NCI-H82 (cell line): ENCODE results near the gene BRINP3.

Source experiments
- DNase-seq: peaks from one replicate; lab custom pipeline; 2025; lab: John Stamatoyannopoulos, UW

The BRINP3 gene

DNA sequence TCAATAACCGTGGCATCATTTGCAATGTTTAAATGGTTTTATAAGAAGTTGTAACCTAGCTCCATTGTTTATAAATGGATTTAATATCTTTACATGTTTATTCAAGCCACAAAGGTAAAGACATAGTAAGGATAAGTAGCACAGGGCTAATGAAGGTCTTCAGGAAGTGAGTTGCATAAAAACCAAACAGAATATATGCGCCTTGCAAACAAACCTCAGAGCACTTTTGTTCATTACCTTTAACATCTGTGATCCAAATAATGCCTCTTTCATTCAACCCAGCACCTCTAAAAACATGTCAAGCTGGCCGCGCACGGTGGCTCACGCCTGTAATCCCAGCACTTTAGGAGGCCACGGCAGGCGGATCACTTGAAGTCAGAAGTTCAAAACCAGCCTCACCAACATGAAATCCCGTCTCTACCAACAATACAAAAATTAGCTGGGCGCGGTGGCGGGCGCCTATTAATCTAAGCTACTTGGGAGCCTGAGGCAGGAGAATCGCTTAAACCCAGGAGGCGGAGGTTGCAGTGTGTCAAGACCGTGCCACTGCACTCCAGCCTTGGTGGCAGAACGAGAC lies 25.3 kb downstream of the BRINP3 start:
- no peak for DNase-seq

- no peak for DNase-seq
Measured at GRCh38 chr1:190444464-190444863, 33.2 kb downstream of the BRINP3 start.

DNA sequence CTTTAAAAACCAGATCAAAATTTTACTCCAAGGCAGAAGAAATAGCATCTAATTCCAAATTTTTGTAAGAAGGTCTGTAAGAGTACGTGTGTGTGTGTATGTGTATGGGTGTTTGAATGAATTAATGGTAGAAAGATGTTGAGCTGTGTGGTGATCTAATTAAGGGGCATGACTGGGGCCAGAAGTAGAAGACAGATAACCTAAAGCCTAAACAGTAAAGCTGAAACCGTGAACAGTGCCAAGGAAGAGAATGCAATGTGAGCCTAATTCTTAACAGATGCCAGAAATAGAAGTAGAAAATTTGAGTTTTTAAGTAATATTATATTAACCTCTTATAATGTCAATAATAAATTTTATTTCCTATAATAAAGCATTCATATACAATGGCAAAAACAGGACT lies 38.2 kb downstream of the BRINP3 start:
- DNase-seq = peak; percentile 29

DNA sequence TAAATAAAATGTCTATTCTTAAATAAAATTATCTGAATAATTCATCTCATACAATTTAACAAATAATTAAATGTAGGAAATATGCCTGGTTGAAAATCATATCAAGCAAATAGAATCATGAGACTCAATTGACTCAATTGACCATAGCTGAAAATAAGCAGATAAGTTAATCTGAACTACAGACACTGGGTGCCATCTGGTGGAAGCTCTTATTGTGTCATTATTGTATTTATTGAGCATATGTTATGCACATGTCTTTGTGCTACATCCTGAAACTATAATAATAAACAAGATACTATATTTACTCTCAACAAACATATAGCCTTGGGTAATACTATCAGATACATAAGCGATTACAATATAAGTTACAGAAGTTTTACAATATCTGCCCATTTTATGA lies 41.0 kb downstream of the BRINP3 start:
- peak; percentile 78 for DNase-seq

GRCh38 chr1:190429932-190430331 lies 47.7 kb downstream of the BRINP3 start:
- DNase-seq = no peak

DNA sequence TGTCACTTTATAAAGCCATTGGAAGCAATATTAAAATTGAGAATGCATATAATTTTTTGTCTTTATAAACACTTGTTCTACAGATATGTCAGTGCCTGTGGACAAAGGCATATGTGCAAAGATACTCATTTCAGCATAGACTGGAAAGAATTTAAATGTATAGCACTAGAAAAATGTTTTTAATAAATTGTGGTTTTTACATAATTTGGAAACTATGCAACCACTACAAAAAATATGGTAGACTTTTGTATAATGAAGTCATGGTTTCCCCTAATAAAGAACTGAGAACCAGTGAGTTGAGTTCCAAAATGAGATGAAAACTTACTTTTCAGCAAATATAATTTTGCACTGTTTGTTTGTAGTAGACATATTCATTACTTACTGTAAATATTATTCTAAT lies 48.5 kb downstream of the BRINP3 start:
- DNase-seq = no peak

GRCh38 chr1:190416239-190416638 lies 61.4 kb downstream of the BRINP3 start:
- DNase-seq = peak; percentile 56

GRCh38 chr1:190413142-190413541 lies 64.5 kb downstream of the BRINP3 start:
- no peak for DNase-seq

GRCh38 chr1:190403402-190403801 lies 74.3 kb downstream of the BRINP3 start:
- no peak for DNase-seq

DNA sequence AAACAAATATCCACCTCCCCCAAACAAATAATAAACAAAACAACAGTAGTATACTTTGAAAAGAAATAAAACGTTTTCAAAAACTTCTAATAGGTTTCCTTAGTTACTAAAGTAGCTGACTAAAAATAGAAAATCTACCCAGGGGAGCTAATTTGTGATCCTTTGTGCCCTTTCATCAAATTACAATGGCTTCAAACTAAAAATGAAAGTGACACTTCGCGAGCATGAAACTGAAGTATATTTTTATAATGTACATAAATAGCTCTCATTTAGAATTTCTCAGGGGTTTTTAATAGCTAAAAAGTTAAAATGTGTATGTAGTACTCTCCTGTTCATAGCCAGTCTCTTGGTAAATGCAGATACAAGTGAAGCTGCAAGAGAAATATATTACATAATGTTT lies 78.4 kb downstream of the BRINP3 start:
- DNase-seq = no peak

GRCh38 chr1:190391582-190391981 lies 86.1 kb downstream of the BRINP3 start:
- no peak for DNase-seq

DNA sequence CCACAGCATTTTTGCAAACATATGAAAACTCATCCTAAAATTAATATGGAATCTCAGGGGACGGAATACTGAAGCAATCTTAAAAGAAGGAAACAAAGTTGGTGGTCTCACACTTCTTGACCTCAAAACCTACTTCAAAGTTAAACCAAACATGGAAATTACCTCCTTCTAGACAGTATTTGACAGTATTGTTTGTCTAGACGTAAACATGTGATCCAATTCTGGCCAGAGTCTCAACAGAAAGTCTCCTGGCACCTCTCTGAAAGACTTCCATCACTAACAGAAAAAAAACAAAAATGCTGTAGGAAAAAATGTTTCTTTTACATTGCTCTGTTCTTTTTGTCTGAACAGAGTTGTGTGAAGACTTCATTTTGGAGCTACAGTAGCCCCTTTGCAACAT lies 99.7 kb downstream of the BRINP3 start:
- no peak for DNase-seq

DNA sequence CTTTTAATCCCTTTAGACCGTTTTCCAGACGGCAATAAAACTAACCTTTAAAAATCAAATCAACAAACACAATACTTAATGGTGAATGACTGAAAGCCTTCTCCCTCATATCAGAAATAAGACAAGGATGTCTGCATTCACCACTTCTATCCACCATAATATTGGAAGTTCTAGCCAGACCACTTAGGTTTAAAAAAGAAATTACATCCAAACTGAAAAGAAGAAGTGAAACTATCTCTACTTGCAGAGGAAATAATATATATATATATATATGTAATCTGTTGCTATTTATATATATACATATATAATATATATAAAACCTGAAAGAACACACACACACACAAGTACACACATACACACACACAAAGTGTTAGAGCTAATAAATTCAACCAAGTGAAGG lies 100.4 kb downstream of the BRINP3 start:
- DNase-seq = peak; percentile 47

- DNase-seq = no peak
Measured at GRCh38 chr1:190376044-190376443, 101.6 kb downstream of the BRINP3 start.

GRCh38 chr1:190373705-190374336 lies 103.8 kb downstream of the BRINP3 start:
- peak; percentile 61 for DNase-seq

DNA sequence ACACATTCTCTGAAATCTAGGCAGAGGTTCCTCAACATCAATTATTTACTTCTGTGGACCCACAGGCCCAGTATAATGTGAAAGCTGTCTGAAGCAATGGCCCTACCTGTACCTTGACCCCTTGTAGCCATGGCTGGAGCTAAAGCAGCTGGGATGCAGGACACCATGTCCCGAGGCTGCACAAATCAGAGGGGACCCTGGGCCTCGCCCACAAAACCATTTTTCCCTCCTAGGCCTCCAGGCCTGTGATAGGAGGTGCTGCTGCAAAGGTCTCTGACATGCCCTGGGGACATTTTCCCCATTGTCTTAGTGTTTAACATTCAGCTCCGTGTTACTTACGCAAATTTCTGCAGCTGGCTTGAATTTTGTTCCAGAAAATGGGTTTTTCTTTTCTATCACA lies 110.5 kb downstream of the BRINP3 start:
- no peak for DNase-seq

DNA sequence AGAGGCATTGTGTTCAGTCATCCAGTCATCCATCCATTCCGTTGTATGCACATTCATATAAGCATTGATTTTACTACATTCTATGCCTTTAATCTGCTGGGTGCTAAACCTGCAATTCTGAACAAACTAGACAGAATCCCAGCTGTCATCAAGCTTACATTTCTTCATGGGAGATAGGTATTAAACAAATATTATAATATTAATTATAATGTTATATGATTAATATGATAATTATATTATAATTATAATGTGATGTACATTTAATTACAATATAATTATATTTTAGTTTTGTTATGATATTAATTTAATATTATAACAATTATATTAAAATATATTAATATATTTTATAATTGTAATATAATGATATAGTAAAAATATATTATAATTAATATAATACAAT lies 112.4 kb downstream of the BRINP3 start:
- DNase-seq = no peak

- no peak for DNase-seq
Measured at GRCh38 chr1:190353538-190354101, 124.0 kb downstream of the BRINP3 start.

DNA sequence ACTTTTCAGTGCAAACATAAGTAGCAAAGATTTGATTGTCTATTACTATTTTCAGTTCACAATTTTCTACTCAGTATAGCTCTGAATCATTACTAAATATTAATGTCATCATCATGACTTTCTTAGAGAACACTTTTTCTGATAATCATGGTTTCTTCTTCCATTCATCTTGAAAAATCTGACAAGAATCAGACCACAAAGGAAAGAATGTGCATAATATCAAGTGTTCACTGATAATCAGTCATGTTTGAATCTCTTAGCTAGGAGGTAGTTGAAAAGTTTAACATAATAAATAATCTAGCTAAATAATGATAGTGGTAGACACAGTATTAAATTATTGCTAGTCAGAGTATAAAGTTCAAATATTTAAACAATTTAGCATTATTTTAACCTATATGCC lies 133.2 kb downstream of the BRINP3 start:
- DNase-seq = no peak

DNA sequence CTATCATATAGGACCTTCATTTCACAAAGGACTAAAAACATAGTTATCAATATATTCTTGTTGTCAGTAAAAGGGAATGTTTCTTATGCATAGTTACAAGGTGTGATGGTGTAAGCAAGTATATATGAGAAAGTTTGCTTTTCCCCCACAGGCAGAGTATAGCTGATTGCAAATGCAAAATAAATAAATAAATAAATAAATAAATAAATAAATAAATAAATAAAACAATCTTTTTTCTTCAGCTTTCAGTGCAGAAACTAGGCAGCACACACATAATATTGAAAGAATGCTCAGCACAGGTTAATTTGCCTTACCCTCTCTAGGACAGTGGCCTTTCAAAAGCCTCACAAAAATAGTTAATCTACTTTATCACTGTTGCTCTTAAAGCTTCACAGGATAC lies 138.8 kb downstream of the BRINP3 start:
- no peak for DNase-seq

GRCh38 chr1:190328871-190329270 lies 148.8 kb downstream of the BRINP3 start:
- no peak for DNase-seq

GRCh38 chr1:190328361-190328760 lies 149.3 kb downstream of the BRINP3 start:
- no peak for DNase-seq

DNA sequence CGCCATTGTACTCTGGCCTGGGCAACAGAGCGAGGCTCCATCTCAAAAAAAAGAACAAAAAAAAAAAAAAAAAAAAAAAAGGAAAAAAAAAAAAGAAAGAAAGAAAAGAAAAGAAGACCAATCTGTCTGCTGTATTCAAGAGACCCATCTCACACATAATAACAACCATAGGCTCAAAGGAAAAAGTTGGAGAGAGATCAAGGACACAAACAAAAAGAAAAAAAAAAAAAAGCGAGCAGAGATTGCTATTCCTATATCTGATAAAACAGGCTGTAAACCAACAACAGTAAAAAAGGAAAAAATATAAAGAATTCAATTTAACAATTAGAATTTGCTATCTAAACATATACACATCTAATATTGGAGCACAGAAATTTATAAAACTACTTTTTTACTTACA lies 150.4 kb downstream of the BRINP3 start:
- no peak for DNase-seq

- no peak for DNase-seq
Measured at GRCh38 chr1:190323530-190323929, 154.1 kb downstream of the BRINP3 start.
